NCI-H2081 treated with DMSO at 0.1 percent for 48 hours (cell line): Measurements from ENCODE around the gene TIMM17B.

Experiments
- DNase-seq: peaks from one replicate; lab custom pipeline; 2025; lab: John Stamatoyannopoulos, UW

TIMM17B gene

DNA sequence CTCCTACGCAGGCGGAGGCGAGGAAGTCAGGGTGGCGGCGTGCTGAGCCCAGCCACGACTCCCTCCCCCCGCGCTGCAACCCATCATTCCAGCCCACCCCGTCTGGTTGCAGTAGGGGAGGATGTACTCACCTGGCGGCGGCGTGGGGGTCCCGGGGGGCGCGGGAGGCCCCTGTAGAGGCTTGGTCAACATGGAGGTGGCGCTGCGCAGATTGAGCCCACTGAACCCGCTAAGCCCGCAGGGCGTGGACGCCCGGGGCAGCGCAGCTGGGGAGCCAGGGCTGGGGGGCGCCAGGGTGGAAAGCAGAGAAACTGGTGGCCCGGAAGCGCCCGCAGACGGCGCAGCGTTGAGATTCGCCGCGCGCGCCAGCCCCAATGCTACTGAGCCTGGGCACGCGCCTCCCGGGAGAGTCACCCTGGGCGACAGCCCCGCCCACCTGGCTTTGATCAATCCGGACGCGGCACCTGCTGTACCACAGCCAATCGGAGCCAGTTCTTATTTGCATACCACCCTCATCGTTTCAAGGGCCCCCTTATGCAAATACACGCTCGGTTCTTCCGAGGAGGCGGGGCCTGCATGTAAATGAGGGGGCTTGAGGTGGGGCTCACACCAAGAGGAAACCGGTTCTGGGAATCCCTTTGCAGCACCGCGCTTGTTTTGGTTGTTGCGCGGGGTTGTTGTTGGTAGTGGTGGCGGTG, 21.2 kb upstream of the TIMM17B start, which contains the start of gene PIM2:
Gene PIM2, minus strand, starts transcription at position 382 of the 698 bp plus-strand sequence. Its CDS starts 190 bp downstream, at position 192.
- DNase-seq, result peak; percentile 88

DNA sequence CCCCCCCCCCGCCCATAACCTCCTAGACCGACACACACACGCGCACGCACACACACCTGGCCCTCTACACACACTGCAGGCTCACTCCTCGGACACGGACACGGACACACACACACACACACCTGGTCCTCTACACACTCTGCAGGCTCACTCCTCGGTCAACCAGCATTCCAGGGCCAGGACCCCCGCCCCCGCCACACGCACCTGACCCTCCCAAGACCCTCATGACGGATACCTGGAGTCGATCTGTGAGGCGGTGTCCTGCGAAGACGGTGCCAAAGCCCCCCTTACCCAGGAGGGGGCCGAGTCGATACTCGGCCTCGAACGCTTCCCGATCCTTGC, 20.7 kb upstream of the TIMM17B start:
- DNase-seq, result no peak

GRCh38 chrX:48917139-48918001, 19.8 kb upstream of the TIMM17B start:
- DNase-seq, result peak; percentile 79

DNA sequence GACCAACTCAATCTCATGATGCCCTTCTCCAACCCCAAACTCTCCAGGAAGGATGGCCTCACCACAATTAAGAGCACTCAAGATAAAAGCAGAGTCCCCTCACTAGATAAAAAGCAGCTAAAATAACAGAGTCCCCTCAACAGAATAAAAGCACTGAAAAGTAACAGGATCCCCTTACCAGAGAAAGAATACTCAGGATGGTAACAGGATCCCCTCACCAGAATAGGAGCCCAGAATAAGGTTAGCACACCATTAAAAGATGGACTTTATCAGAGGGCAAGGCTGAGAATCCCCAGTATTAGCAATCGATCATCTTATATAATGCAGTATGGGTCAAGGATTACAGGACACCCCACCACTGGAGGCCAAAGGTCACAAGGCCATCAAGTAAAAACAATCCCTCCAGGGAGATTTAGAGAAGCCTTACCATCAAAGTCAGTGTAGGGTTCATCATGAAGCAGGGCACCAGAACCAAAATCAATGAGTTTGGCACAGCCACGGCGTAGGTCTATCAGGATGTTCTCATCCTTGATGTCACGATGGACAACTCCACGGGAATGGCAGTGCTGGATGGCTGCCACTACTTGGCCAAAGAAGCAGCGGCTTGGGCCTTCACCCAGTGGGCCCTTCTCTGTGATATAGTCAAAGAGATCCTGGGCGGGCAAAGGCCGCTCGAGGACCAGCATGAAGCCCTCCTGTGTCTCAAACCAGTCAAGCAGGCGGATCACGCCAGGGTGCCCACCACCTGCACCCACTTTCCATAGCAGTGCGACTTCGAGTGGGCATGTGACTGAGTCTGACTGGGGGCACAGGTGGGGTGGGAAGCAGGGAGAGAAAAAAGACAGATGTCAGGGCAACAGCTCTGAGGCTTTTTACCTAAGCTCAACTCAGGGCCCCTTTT, 17.3 kb upstream of the TIMM17B start:
- no peak for DNase-seq

GRCh38 chrX:48913605-48914366, 16.2 kb upstream of the TIMM17B start:
- no peak for DNase-seq

- DNase-seq, result peak; percentile 70
Observed at GRCh38 chrX:48911412-48912182, 14.0 kb upstream of the TIMM17B start, which contains the start of gene SLC35A2. SLC35A2 (minus strand) TSS chrX:48911646; CDS start chrX:48911636, 10 bp downstream.

- no peak for DNase-seq
Observed at GRCh38 chrX:48910926-48911411, 13.4 kb upstream of the TIMM17B start.

DNA sequence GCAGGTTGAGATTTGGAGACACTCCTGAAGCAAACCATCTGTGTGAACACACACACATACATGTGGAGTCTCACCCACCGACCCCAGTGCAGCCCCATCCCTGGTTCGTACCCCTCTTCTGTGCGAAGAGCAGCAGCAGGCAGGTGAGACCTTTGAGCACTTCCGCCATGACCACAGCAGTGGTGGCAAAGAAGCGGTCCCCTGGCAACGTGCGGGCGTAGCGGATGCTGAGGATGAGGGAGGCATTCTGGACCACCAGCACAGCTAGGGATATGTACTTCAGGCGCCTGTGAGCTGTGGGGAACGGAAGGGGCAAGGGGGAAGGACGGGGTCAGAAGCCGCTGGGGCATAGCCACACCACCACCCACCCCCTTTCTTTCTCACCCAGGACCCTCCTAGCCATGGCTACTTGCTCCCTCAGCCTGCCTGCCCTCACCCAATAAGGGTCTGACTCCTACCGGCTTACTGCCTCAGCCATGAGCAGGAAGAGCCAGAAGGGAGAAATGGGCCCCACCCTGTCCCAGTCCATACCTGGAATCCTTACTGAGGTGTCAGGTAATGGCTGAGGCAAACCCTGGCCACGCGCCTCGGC, 12.2 kb upstream of the TIMM17B start:
- no peak for DNase-seq

GRCh38 chrX:48908600-48908999, 11.0 kb upstream of the TIMM17B start:
- DNase-seq, result no peak

- no peak for DNase-seq
Observed at GRCh38 chrX:48905090-48905790, 7.7 kb upstream of the TIMM17B start.

DNA sequence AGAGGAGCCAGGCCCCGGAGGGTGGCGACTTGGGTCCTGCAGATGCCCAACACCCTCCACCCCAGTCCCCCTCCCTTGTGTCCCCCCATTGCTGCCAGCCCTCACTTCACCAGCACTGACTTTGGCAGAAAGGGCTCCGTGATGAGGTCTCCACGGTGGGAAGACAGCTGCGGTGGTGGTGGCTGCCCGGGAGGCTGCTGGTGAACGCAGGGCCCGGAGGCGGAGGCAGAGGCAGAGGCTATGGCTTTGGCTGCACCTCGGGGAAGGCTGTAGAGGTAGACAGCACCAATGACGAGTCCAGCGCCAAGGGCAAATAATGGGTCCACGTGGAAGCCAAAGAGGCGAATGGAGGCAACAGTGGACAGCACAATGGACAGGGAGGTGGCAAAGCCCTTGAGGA, 7.1 kb upstream of the TIMM17B start:
- DNase-seq, result no peak

DNA sequence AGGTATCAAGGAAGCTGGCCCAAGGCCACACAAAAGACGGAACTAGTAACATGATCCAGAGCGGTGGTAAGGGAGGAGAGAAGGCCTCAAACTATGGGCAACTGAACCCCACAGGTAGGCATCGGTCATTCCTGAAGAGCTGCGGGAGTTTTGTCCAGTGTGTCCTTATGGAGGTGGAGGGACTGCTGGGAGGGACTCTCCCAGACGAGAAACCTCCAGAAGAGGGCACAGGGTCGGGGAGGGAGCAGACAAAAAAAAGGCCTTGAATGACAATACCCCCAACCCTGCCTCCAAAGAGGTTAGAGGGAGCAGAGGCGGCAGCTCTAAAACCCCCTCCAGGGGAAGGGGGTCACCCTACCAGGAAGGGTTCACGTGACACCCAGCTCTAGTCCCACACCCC, 6.6 kb upstream of the TIMM17B start:
- no peak for DNase-seq

GRCh38 chrX:48903290-48903689, 5.7 kb upstream of the TIMM17B start:
- DNase-seq, result no peak

DNA sequence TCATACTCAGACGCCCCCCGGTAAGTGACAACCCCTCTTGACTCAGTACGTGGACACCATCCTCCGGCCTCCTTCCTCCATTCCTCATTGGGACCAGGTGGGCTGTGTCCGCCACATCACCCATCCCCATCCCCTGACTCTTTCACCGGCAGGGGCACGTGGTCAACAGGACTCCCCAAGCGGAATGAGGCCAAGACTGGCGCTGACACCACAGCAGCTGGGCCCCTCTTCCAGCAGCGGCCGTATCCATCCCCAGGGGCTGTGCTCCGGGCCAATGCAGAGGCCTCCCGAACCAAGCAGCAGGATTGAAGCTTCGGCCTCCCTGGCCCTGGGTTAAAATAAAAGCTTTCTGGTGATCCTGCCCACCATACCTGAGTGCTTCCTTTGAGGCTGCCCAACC, 5.2 kb upstream of the TIMM17B start:
- no peak for DNase-seq

DNA sequence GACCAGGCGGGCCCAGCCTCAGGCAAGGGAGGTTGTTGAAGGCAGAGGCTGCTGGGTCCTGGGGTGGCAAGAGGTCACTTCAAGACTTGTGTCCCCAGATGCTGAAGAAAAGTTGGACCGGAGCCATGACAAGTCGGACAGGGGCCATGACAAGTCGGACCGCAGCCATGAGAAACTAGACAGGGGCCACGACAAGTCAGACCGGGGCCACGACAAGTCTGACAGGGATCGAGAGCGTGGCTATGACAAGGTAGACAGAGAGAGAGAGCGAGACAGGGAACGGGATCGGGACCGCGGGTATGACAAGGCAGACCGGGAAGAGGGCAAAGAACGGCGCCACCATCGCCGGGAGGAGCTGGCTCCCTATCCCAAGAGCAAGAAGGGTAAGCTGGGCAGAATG, 4.6 kb upstream of the TIMM17B start:
- no peak for DNase-seq

- no peak for DNase-seq
Observed at GRCh38 chrX:48901069-48901468, 3.5 kb upstream of the TIMM17B start.

- DNase-seq, result no peak
Observed at GRCh38 chrX:48899078-48899410, 1.5 kb upstream of the TIMM17B start.

GRCh38 chrX:48897157-48897624, 377 bp downstream of the TIMM17B start:
- peak; percentile 25 for DNase-seq

DNA sequence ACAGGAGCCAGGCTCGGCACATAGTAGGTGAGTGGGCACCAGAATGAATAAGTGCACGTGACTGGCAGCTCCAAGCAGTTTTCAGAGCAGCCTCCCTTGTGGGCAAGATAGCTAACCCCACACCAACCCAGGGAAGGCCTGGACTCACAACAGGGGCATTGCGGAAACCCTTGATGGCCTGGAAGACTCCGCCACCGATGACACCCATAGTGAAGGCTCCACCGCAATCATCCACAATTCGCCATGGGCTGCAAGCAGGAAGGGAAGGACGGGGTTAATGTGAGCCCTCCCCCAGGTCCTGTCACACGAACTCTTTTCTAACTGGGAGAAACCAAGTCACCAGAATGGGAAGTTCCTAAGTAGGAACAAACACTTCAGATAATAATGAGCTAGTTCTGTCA, 957 bp downstream of the TIMM17B start:
- DNase-seq, result no peak
